ENCODE results near the gene FLNA. TPM values are rescaled to one million over a fixed set of nuclear protein-coding genes. Genes with fewer than 3 reads are reported as not detected.

The FLNA gene
- total RNA-seq, 1 donor from 2014 or later: 2,557 TPM

GRCh38 chrX:154334496-154334895 is 39.9 kb downstream of the FLNA start:
- DNase-seq (ENCODE audit: low read depth, low spot score): no peak

- peak; percentile 35 for DNase-seq (ENCODE audit: low read depth, low spot score)
Measured at GRCh38 chrX:154333837-154334271, 40.6 kb downstream of the FLNA start.

- no peak for DNase-seq (ENCODE audit: low read depth, low spot score)
Measured at GRCh38 chrX:154333116-154333515, 41.3 kb downstream of the FLNA start.

DNA sequence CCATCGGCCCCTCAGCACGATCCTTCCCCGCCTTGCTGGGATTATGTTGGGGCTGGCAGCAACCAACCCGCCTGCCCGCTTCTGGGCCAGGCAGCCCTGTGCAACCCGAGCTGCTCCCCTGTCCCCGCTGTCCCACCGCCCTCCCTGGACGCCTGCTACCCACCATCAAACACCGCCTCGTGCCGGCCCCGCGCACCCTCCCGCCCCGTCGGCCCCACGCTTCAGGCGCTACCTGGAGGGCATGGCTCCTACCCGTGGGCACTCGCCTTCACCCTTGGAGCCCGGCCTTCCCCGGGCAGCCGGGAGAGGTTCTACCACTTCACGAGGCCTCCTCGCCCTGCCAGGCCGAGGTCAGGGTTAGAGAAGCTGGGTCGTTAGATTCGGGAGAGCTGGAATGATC is 41.9 kb downstream of the FLNA start:
- DNase-seq (ENCODE audit: low read depth, low spot score): no peak

GRCh38 chrX:154329294-154329693 is 45.1 kb downstream of the FLNA start:
- DNase-seq (ENCODE audit: low read depth, low spot score): no peak

DNA sequence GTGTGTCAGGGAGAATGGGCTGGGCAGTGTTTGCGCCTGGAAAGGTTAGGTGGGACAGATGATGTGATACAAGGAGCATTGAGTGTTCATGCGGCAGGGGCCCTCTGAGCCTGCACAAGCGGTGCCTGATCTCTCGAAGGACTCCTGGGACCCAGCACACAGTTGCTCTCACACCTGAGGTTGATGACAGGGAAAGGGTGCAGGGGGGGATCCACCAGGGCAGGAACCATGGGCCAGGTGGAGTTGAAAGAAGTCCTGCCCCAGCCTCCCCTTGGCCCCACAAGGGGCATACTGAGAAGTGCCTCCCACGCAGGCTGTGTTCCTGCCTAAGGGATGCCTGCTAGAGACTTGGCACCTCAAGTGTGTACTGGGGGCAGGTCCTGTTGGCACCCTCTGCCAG is 45.8 kb downstream of the FLNA start:
- DNase-seq (ENCODE audit: low read depth, low spot score): no peak

GRCh38 chrX:154327038-154327820 is 47.2 kb downstream of the FLNA start:
- no peak for DNase-seq (ENCODE audit: low read depth, low spot score)

- no peak for DNase-seq (ENCODE audit: low read depth, low spot score)
Measured at GRCh38 chrX:154325541-154325940, 48.9 kb downstream of the FLNA start.

DNA sequence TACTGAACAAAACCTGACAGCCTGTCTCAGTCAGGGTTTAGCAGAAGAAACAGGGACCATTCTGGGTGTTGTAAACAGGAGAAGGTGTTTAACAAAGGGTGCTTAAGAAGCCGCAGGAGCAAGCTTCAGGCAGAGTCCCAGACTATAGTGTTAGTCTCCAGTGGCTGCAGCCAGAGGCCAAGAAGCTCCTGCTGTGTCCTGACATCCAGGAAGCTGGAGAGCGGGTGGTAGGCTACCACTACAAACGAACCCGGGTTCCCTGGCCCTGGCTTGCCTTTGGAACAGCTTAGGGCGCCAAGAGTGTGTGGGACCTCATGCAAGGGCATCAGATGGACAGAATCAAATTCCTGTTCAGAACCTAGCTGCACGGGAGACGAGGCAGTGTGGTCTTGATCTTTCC is 50.9 kb downstream of the FLNA start:
- no peak for DNase-seq (ENCODE audit: low read depth, low spot score)

GRCh38 chrX:154322890-154323289 is 51.5 kb downstream of the FLNA start:
- DNase-seq (ENCODE audit: low read depth, low spot score): no peak

- DNase-seq (ENCODE audit: low read depth, low spot score): no peak
Measured at GRCh38 chrX:154321594-154321993, 52.8 kb downstream of the FLNA start.

- no peak for DNase-seq (ENCODE audit: low read depth, low spot score)
Measured at GRCh38 chrX:154321152-154321551, 53.3 kb downstream of the FLNA start.

DNA sequence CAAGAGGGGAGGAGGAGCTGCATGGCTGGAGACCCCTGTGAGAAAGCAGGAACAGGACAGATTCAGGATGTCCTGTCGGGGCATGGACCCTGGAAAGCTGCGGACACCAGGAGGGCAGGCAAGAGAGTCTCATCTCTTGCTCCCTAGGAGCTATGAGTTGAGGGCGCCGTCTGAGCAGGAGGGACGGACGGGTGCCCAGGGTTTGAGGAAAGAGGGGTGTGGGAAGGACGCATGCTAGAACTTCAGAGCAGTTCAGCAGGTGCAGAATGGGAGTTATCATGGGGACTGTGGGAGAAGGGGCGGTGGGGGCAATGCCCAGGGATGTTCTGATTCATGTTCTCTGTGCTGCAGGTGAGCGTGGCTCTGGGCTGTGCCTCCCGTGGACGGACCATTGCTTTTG is 54.0 kb downstream of the FLNA start:
- DNase-seq (ENCODE audit: low read depth, low spot score): no peak

GRCh38 chrX:154317391-154317995 is 56.9 kb downstream of the FLNA start:
- no peak for DNase-seq (ENCODE audit: low read depth, low spot score)

DNA sequence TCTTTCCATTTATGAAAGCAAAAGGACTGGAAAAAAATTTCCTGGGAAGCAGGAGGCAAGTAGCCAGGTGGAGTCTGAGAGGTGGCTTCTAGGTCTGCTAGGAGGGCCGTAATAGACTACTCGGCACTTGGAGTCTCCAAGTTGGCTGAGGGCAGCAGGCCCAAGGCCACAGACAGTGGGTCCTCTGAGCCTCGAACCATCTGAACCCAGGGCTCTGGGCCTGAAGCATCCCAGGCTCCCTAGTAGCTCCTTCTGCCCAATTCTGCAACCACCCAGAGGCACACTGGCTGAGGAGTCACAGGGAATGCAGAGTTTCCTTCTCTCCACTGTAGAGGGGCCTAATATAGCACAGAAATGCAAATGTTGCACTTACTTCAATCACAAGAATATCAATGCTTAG is 59.0 kb downstream of the FLNA start:
- DNase-seq (ENCODE audit: low read depth, low spot score): no peak

DNA sequence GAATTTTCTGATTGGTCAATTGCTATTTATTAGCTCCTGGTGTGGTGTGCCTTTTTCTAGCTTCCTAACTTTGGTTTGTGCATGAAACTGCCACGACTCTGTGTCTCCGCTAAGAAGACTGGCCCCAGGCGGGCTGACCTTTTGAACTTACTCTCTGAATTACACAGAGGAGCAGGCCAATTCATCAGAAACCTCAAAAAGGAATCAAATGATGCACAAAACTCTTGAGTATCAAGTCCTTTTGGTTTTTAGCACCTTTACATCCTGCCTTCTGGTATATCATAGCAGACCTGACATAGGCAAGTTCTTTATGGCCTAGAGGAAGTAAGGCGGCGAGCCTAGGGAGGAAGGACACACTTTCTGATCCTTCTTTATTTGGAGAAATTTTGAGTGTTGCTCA is 61.3 kb downstream of the FLNA start:
- DNase-seq (ENCODE audit: low read depth, low spot score): no peak

GRCh38 chrX:154312116-154312515 is 62.3 kb downstream of the FLNA start:
- DNase-seq (ENCODE audit: low read depth, low spot score): no peak

- DNase-seq (ENCODE audit: low read depth, low spot score): no peak
Measured at GRCh38 chrX:154310616-154311536, 63.6 kb downstream of the FLNA start.

GRCh38 chrX:154309041-154309775 is 65.2 kb downstream of the FLNA start:
- no peak for DNase-seq (ENCODE audit: low read depth, low spot score)

GRCh38 chrX:154308108-154308946 is 66.1 kb downstream of the FLNA start:
- no peak for DNase-seq (ENCODE audit: low read depth, low spot score)

Data from pulmonary artery endothelial cell (primary cell).